K562 (cell line): ENCODE measurements around the gene PSMD13. TPM values are rescaled to one million over a fixed set of nuclear protein-coding genes. Genes with fewer than 3 reads are reported as not detected.
"Not testable (repeated sequence)": the region's sequence is repeated elsewhere in the genome, so short reads cannot be mapped to it uniquely, and the experiment has no call there.

Experiments
- BHLHE40 ChIP-seq: IDR thresholded peaks from 2 replicates; pipeline ENCODE4 v1.6.1; 2011; ENCODE audit warnings: low read length, improper control_type of control experiment
- CBFA2T3 ChIP-seq: fragments of 450-650 bp; IDR thresholded peaks from 2 replicates; pipeline ENCODE4 v1.6.1; 2017
- ELF2 ChIP-seq: fragments of 250-450 bp; sonication (Bioruptor Pico); IDR thresholded peaks from 2 replicates; pipeline ENCODE4 v1.5.0; 2021; ENCODE audit warnings: mild to moderate bottlenecking
- FOXA3 ChIP-seq, 2 experiments: fragments of 450-650 bp in 1 of 2; sonication (generic) in 1 of 2; formaldehyde crosslinking; IDR thresholded peaks in 1 of 2; conservative IDR thresholded peaks in 1 of 2; 2 replicates each; pipeline versions ENCODE4 v1.4.0 to v1.8.0; 2020 to 2022; ENCODE audit warnings: mild to moderate bottlenecking in 2 of 2, missing genetic modification reagents in 1 of 2
- FOXP1 ChIP-seq: sonication (generic); formaldehyde crosslinking; IDR thresholded peaks from 2 replicates; pipeline ENCODE4 v1.8.0; 2022; ENCODE audit warnings: mild to moderate bottlenecking, missing genetic modification reagents
- SOX6 ChIP-seq: fragments of 450-650 bp; IDR thresholded peaks from 2 replicates; pipeline ENCODE4 v1.6.1; 2014; ENCODE audit warnings: mild to moderate bottlenecking
- TOE1 ChIP-seq, 2 experiments: fragments of 450-650 bp in 1 of 2; sonication (generic) in 1 of 2; formaldehyde crosslinking in 1 of 2; IDR thresholded peaks; 2 replicates each; pipeline versions ENCODE4 v1.7.1 to v1.8.0; 2016 to 2022; ENCODE audit warnings: borderline replicate concordance in 2 of 2, mild to moderate bottlenecking in 2 of 2, antibody characterized with exemption in 1 of 2, inconsistent platforms in 1 of 2, low read depth in 1 of 2, missing genetic modification reagents in 1 of 2, moderate library complexity in 1 of 2
- XRCC5 ChIP-seq: fragments of 200-400 bp; formaldehyde crosslinking; IDR thresholded peaks from 2 replicates; pipeline ENCODE4 v1.6.1; 2017; ENCODE audit warnings: low read depth, mild to moderate bottlenecking, low read length
- YY1 ChIP-seq, 3 experiments: IDR thresholded peaks; 2 replicates each; pipeline ENCODE4 v1.6.1; 2011; ENCODE audit warnings: low read length in 2 of 3, mild to moderate bottlenecking in 2 of 3, moderate library complexity in 2 of 3, borderline replicate concordance in 1 of 3, control low read depth in 1 of 3, low read depth in 1 of 3; ENCODE audit not compliant: insufficient read depth in 3 of 3, insufficient replicate concordance in 2 of 3, control insufficient read depth in 1 of 3, insufficient read length in 1 of 3; ENCODE audit errors: extremely low read depth in 1 of 3
- ZNF134 ChIP-seq: fragments of 250-450 bp; sonication (Bioruptor Pico); conservative IDR thresholded peaks from 2 replicates; pipeline ENCODE4 v1.4.0; 2020
- polyA plus RNA-seq, 8 experiments: library from polyadenylated mRNA; depleted of rRNA in 4 of 8; stranded (reverse) in 5 of 8; unstranded in 3 of 8; fragments of >200 nt; fragmentation: Nextera tagmentation in 2 of 8; fragmentation: Illumina TruSeq in 1 of 8; extraction: Ambion mirVana in 2 of 8; extraction: Trizol in 1 of 8; gene quantifications; 2 replicates each; pipeline versions ENCODE4 v1.2.1 to v1.2.3, GENCODE V29; 2011 to 2014; ENCODE audit warnings: inconsistent platforms in 1 of 8, missing spikeins in 1 of 8
- total RNA-seq, 7 experiments: library from RNA; depleted of rRNA in 6 of 7; stranded (reverse); fragments of >200 nt in 6 of 7; fragmentation: Illumina TruSeq in 2 of 7; extraction: Trizol in 2 of 7; gene quantifications; 2 replicates each; pipeline versions ENCODE4 v1.2.1 to v1.2.3, GENCODE V29; 2011 to 2021; ENCODE audit warnings: low replicate concordance in 1 of 7
- TF ChIP-seq, protein P1 (sequence below): sonication (generic); formaldehyde crosslinking; IDR thresholded peaks from 2 replicates; pipeline ENCODE4 v1.8.1; 2023; ENCODE audit warnings: mild to moderate bottlenecking, missing genetic modification reagents
- TF ChIP-seq, protein P2 (sequence below): fragments of 450-650 bp; IDR thresholded peaks from 2 replicates; pipeline ENCODE4 v1.6.1; 2017; ENCODE audit warnings: antibody characterized with exemption, mild to moderate bottlenecking
- TF ChIP-seq, protein P3 (sequence below): fragments of 200-800 bp; sonication (Bioruptor generic); IDR thresholded peaks from 2 replicates; pipeline ENCODE4 v1.6.1; 2017; ENCODE audit warnings: missing genetic modification characterization, missing compliant biosample characterization

The PSMD13 gene
- total and polyA plus RNA-seq, 9 of the 15 experiments (the other 6 are each of a cell fraction or from before 2014, with no cell fraction given) = 185 to 383 (median 267) TPM

DNA sequence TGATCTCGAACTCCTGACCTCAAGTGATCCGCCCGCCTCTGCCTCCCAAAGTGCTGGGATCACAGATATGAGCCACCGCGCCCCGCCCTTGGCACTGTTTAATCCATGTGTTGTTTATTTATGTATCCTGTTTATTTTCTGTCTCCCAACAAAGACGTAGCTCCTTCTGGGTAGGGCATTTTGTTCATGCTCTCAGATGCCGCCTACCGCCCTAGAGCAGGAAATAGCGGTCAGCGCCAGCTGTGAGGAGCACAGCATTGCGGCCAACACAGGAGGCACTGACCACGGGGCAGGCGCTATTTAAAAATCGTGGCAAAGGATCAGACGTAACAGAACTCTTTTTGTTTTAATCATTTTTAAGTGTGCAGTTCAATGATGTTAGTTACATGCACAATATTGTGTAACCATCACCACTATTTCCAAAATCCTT lies 32.0 kb downstream of the PSMD13 start (continued):
- TF ChIP-seq, protein P1, sequence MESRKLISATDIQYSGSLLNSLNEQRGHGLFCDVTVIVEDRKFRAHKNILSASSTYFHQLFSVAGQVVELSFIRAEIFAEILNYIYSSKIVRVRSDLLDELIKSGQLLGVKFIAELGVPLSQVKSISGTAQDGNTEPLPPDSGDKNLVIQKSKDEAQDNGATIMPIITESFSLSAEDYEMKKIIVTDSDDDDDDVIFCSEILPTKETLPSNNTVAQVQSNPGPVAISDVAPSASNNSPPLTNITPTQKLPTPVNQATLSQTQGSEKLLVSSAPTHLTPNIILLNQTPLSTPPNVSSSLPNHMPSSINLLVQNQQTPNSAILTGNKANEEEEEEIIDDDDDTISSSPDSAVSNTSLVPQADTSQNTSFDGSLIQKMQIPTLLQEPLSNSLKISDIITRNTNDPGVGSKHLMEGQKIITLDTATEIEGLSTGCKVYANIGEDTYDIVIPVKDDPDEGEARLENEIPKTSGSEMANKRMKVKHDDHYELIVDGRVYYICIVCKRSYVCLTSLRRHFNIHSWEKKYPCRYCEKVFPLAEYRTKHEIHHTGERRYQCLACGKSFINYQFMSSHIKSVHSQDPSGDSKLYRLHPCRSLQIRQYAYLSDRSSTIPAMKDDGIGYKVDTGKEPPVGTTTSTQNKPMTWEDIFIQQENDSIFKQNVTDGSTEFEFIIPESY (CRISPR knock-in tag) = 0 out of 2 replicates have a peak, but pooled peaks have one; percentile 22
- TF ChIP-seq, protein P2, sequence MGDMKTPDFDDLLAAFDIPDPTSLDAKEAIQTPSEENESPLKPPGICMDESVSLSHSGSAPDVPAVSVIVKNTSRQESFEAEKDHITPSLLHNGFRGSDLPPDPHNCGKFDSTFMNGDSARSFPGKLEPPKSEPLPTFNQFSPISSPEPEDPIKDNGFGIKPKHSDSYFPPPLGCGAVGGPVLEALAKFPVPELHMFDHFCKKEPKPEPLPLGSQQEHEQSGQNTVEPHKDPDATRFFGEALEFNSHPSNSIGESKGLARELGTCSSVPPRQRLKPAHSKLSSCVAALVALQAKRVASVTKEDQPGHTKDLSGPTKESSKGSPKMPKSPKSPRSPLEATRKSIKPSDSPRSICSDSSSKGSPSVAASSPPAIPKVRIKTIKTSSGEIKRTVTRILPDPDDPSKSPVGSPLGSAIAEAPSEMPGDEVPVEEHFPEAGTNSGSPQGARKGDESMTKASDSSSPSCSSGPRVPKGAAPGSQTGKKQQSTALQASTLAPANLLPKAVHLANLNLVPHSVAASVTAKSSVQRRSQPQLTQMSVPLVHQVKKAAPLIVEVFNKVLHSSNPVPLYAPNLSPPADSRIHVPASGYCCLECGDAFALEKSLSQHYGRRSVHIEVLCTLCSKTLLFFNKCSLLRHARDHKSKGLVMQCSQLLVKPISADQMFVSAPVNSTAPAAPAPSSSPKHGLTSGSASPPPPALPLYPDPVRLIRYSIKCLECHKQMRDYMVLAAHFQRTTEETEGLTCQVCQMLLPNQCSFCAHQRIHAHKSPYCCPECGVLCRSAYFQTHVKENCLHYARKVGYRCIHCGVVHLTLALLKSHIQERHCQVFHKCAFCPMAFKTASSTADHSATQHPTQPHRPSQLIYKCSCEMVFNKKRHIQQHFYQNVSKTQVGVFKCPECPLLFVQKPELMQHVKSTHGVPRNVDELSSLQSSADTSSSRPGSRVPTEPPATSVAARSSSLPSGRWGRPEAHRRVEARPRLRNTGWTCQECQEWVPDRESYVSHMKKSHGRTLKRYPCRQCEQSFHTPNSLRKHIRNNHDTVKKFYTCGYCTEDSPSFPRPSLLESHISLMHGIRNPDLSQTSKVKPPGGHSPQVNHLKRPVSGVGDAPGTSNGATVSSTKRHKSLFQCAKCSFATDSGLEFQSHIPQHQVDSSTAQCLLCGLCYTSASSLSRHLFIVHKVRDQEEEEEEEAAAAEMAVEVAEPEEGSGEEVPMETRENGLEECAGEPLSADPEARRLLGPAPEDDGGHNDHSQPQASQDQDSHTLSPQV = peak; percentile 84
- TF ChIP-seq TOE1 (IDR thresholded peaks at IDR 0.05; ENCODE audit: borderline replicate concordance) = not testable (repeated sequence)
- TF ChIP-seq TOE1 (CRISPR knock-in tag; IDR thresholded peaks at IDR 0.05; ENCODE audit: borderline replicate concordance, low read depth) (0 out of 2 replicates have a peak, but pooled peaks have one; percentile 29), BHLHE40 (0 out of 2 replicates have a peak, but pooled peaks have one; percentile 2), XRCC5 (0 out of 2 replicates have a peak, but pooled peaks have one; percentile 35), ELF2 (0 out of 2 replicates have a peak, but pooled peaks have one; percentile 53), FOXA3 (CRISPR knock-in tag; conservative IDR thresholded peaks at IDR 0.05 in 1 of 2, IDR thresholded peaks at IDR 0.05 in 1 of 2) (0 out of 4 replicates have a peak, but pooled peaks of 1 of the 2 experiments have one; percentile 37), SOX6 (peak; percentile 39), ZNF134 (0 out of 2 replicates have a peak, but pooled peaks have one; percentile 3), YY1 (IDR thresholded peaks at IDR 0.05; ENCODE audit: borderline replicate concordance in 1 of 3, control insufficient read depth in 1 of 3, extremely low read depth in 1 of 3, insufficient read depth in 3 of 3, insufficient read length in 1 of 3, insufficient replicate concordance in 2 of 3, low read depth in 1 of 3, low read length in 2 of 3) (peak in 2 of 3 experiments; percentile 27 to 71), FOXP1 (CRISPR knock-in tag) (peak; percentile 88; the same call in 1 of the 2 replicates), CBFA2T3 (peak; percentile 39)
- TF ChIP-seq, protein P3, sequence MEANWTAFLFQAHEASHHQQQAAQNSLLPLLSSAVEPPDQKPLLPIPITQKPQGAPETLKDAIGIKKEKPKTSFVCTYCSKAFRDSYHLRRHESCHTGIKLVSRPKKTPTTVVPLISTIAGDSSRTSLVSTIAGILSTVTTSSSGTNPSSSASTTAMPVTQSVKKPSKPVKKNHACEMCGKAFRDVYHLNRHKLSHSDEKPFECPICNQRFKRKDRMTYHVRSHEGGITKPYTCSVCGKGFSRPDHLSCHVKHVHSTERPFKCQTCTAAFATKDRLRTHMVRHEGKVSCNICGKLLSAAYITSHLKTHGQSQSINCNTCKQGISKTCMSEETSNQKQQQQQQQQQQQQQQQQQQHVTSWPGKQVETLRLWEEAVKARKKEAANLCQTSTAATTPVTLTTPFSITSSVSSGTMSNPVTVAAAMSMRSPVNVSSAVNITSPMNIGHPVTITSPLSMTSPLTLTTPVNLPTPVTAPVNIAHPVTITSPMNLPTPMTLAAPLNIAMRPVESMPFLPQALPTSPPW (CRISPR knock-in tag) = peak; percentile 44; the same call in 1 of the 2 replicates
